Liver (tissue), 9 donors: Measurements from ENCODE around the gene EMID1. TPM values are rescaled to one million over a fixed set of nuclear protein-coding genes. Genes with fewer than 3 reads are reported as not detected.

ENCODE experiments used
- DNase-seq: peaks from one replicate; pipeline ENCODE4 v3.0.0-alpha.2; 2017; ENCODE audit warnings: low spot score
- H3K27ac ChIP-seq, 2 donors: one replicate each; pipeline ENCODE4 v1.7.0; 2013; ENCODE audit warnings: inconsistent platforms in 2 of 2, low read length in 2 of 2, control low read depth in 1 of 2, low read depth in 1 of 2, mild to moderate bottlenecking in 1 of 2
- H3K27me3 ChIP-seq, 4 donors: one replicate each; pipeline versions ENCODE4 v1.6.1 to v1.7.0; 2013; ENCODE audit warnings: low read length in 3 of 4, inconsistent platforms in 1 of 4, mild to moderate bottlenecking in 1 of 4, moderate library complexity in 1 of 4; ENCODE audit not compliant: control insufficient read depth in 4 of 4, insufficient read depth in 4 of 4
- H3K36me3 ChIP-seq, 4 donors: one replicate each; pipeline versions ENCODE4 v1.6.1 to v1.7.0; 2013; ENCODE audit warnings: low read length in 3 of 4, mild to moderate bottlenecking in 3 of 4, low read depth in 1 of 4, moderate library complexity in 1 of 4; ENCODE audit not compliant: control insufficient read depth in 4 of 4, insufficient read depth in 3 of 4
- H3K4me1 ChIP-seq, 4 donors: one replicate each; pipeline versions ENCODE4 v1.6.1 to v1.7.0; 2013; ENCODE audit warnings: low read length in 3 of 4, mild to moderate bottlenecking in 3 of 4, moderate library complexity in 1 of 4; ENCODE audit not compliant: control insufficient read depth in 4 of 4, insufficient read depth in 4 of 4
- H3K4me3 ChIP-seq, 3 donors: one replicate each; pipeline versions ENCODE4 v1.6.1 to v1.7.0; 2013; ENCODE audit warnings: low read length in 3 of 3, control low read depth in 1 of 3, low read depth in 1 of 3, mild to moderate bottlenecking in 1 of 3
- H3K9ac ChIP-seq, 2 donors: one replicate each; pipeline ENCODE4 v1.7.0; 2013; ENCODE audit warnings: low read length in 2 of 2, mild to moderate bottlenecking in 2 of 2, moderate library complexity in 2 of 2, control low read depth in 1 of 2, low read depth in 1 of 2
- H3K9me3 ChIP-seq, 4 donors: one replicate each; pipeline versions ENCODE4 v1.6.1 to v1.7.0; 2013; ENCODE audit warnings: low read length in 3 of 4; ENCODE audit not compliant: control insufficient read depth in 4 of 4
- ATF3 ChIP-seq: IDR thresholded peaks from 2 replicates; pipeline ENCODE4 v1.6.1; 2016; ENCODE audit warnings: antibody characterized with exemption
- CTCF ChIP-seq: fragments of 150-350 bp; IDR thresholded peaks from 2 replicates; pipeline ENCODE4 v1.5.1; 2017; ENCODE audit warnings: improper control_type of control experiment, low read depth, low read length; ENCODE audit not compliant: missing input control
- EGR1 ChIP-seq, 2 donors: IDR thresholded peaks; 2 replicates each; pipeline ENCODE4 v1.6.1; 2016 to 2018; ENCODE audit warnings: antibody characterized with exemption in 2 of 2, low read depth in 2 of 2
- FOXA1 ChIP-seq: IDR thresholded peaks from 2 replicates; pipeline ENCODE4 v1.6.1; 2016; ENCODE audit warnings: antibody characterized with exemption
- FOXA2 ChIP-seq: IDR thresholded peaks from 2 replicates; pipeline ENCODE4 v1.6.1; 2016; ENCODE audit warnings: antibody characterized with exemption
- GABPA ChIP-seq, 2 donors: IDR thresholded peaks in 1 of 2; conservative IDR thresholded peaks in 1 of 2; 2 replicates each; pipeline ENCODE4 v1.6.1; 2016; ENCODE audit warnings: antibody characterized with exemption in 2 of 2, mild to moderate bottlenecking in 1 of 2, moderate library complexity in 1 of 2
- HNF4A ChIP-seq, 2 donors: conservative IDR thresholded peaks; 2 replicates each; pipeline ENCODE4 v1.6.1; 2016; ENCODE audit warnings: antibody characterized with exemption in 2 of 2, mild to moderate bottlenecking in 2 of 2
- HNF4G ChIP-seq: IDR thresholded peaks from 2 replicates; pipeline ENCODE4 v1.6.1; 2016; ENCODE audit warnings: antibody characterized with exemption
- JUND ChIP-seq, 2 donors: IDR thresholded peaks; 2 replicates each; pipeline ENCODE4 v1.6.1; 2016; ENCODE audit warnings: antibody characterized with exemption in 2 of 2
- MAX ChIP-seq: IDR thresholded peaks from 2 replicates; pipeline ENCODE4 v1.6.1; 2016; ENCODE audit warnings: antibody characterized with exemption
- NR2F2 ChIP-seq: IDR thresholded peaks from 2 replicates; pipeline ENCODE4 v1.6.1; 2016; ENCODE audit warnings: antibody characterized with exemption
- RAD21 ChIP-seq, 2 donors: IDR thresholded peaks; 2 replicates each; pipeline ENCODE4 v1.6.1; 2016; ENCODE audit warnings: antibody characterized with exemption in 2 of 2, mild to moderate bottlenecking in 2 of 2
- REST ChIP-seq: IDR thresholded peaks from 2 replicates; pipeline ENCODE4 v1.6.1; 2016; ENCODE audit warnings: antibody characterized with exemption, mild to moderate bottlenecking
- RXRA ChIP-seq, 2 donors: IDR thresholded peaks; 2 replicates each; pipeline ENCODE4 v1.6.1; 2017 to 2018; ENCODE audit warnings: antibody characterized with exemption in 2 of 2, mild to moderate bottlenecking in 1 of 2
- SP1 ChIP-seq: IDR thresholded peaks from 2 replicates; pipeline ENCODE4 v1.6.1; 2018; ENCODE audit warnings: antibody characterized with exemption, mild to moderate bottlenecking
- TAF1 ChIP-seq: conservative IDR thresholded peaks from 2 replicates; pipeline ENCODE4 v1.6.1; 2016; ENCODE audit warnings: antibody characterized with exemption, mild to moderate bottlenecking
- YY1 ChIP-seq: IDR thresholded peaks from 2 replicates; pipeline ENCODE4 v1.6.1; 2016; ENCODE audit warnings: antibody characterized with exemption, mild to moderate bottlenecking
- ZBTB33 ChIP-seq: IDR thresholded peaks from 2 replicates; pipeline ENCODE4 v1.6.1; 2016; ENCODE audit warnings: antibody characterized with exemption
- WGBS: extraction: QIAGEN DNeasy Blood & Tissue Kit; methylation state at CpG from one replicate; pipeline ENCODE4 v1.1.7; 2013; 5-methylcytosine and 5-hydroxymethylcytosine counted together
- polyA plus RNA-seq, 2 donors: library from polyadenylated mRNA; stranded (reverse) in 1 of 2; unstranded in 1 of 2; fragments of 200-250 nt in 1 of 2; fragments of >200 nt in 1 of 2; fragmentation: Nextera tagmentation in 1 of 2; extraction: Ambion mirVana in 1 of 2; gene quantifications; one replicate each; pipeline versions ENCODE4 v1.2.1 to v1.2.3, GENCODE V29; 2013 to 2015
- total RNA-seq, 2 donors: library from RNA; depleted of rRNA; stranded (reverse); fragments of >200 nt; gene quantifications; one replicate each; pipeline ENCODE4 v1.2.3, GENCODE V29; 2014
- donor health status: healthy.
- donor health status: healthy.
- donor health status: healthy.
- donor health status: healthy.
- donor health status: healthy.

Gene EMID1
- total and polyA plus RNA-seq, 4 donors = 0.89 to 8.9 (median 2.1) TPM

GRCh38 chr22:29230972-29231875, 25.5 kb downstream of the EMID1 start:
- H3K36me3 ChIP-seq = no peaks in the 10 kb centered on the region

GRCh38 chr22:29231971-29232959, 26.6 kb downstream of the EMID1 start:
- DNase-seq = no peak
- TF ChIP-seq FOXA2 (no peak), NR2F2 (peak; percentile 94), YY1 (peak; percentile 73), TAF1 (no peak), JUND (IDR thresholded peaks at IDR 0.05) (no peak), ZBTB33 (no peak), FOXA1 (no peak), SP1 (peak; percentile 93), MAX (peak; percentile 94), RXRA (IDR thresholded peaks at IDR 0.05) (peak; percentile 84 to 92), HNF4G (peak; percentile 23), ATF3 (no peak), REST (peak; percentile 31), HNF4A (conservative IDR thresholded peaks at IDR 0.05) (peak; percentile 63 to 65), RAD21 (IDR thresholded peaks at IDR 0.05) (peak in 1 of 2 donors; percentile 54), CTCF (no peak), EGR1 (IDR thresholded peaks at IDR 0.05; ENCODE audit: low read depth in 2 of 2) (no peak), GABPA (IDR thresholded peaks at IDR 0.05 in 1 of 2, conservative IDR thresholded peaks at IDR 0.05 in 1 of 2) (peak in 1 of 2 donors; percentile 79)
- H3K27ac ChIP-seq = peak overlapping the region; percentile 43 to 72
- H3K9ac ChIP-seq = no peak overlapping the region
- H3K9me3 ChIP-seq = no peaks in the 10 kb centered on the region
- peaks cover 3 to 17% (median 8%) of the 10 kb centered on the region in 4 donors for H3K4me1 ChIP-seq
- no peaks in the 10 kb centered on the region for H3K36me3 ChIP-seq
- no peak overlapping the region for H3K4me3 ChIP-seq
- WGBS = 43% methylated on average over 22 of the region's 22 CpGs
- no peaks in the 10 kb centered on the region for H3K27me3 ChIP-seq

More at GRCh38 chr22:29230972-29231875, 25.5 kb downstream of the EMID1 start:
- Histone ChIP-seq H3K9ac (no peak overlapping the region), H3K27me3 (no peaks in the 10 kb centered on the region), H3K9me3 (no peaks in the 10 kb centered on the region), H3K4me1 (peaks cover 3 to 17% (median 8%) of the 10 kb centered on the region in 4 donors), H3K4me3 (no peak overlapping the region), H3K27ac (peak overlapping the region in 1 of 2 donors; percentile 43)
- TF ChIP-seq ATF3 (no peak), JUND (IDR thresholded peaks at IDR 0.05) (no peak)
- DNase-seq = no peak
- 96% methylated on average over 19 of the region's 19 CpGs for WGBS
